Endothelial cell of umbilical vein (primary cell): ENCODE results near the gene CBL. TPM values are rescaled to one million over a fixed set of nuclear protein-coding genes. Genes with fewer than 3 reads are reported as not detected.

Source experiments
- BruUV-seq: library from RNA; stranded (reverse); fragments of 400-500 nt; replicated peaks from 2 replicates; lab custom pipeline; 2021; lab: Mats Ljungman, UMichigan
- CTCF ChIA-PET: fragments of 300-600, 350-600 bp; sonication (Branson Sonifier 250); formaldehyde crosslinking; loops from one replicate; lab custom pipeline; 2021; ENCODE audit warnings: antibody characterized with exemption, inconsistent platforms; lab: Charles Lee
- POLR2A ChIA-PET: fragments of 300-600, 350-600 bp; sonication (Branson Sonifier 250); formaldehyde crosslinking; loops from one replicate; lab custom pipeline; 2021; ENCODE audit warnings: antibody characterized with exemption, inconsistent platforms; lab: Charles Lee
- DNase-seq: peaks from one replicate; pipeline ENCODE4 v3.0.0-alpha.2; 2011; ENCODE audit warnings: low read depth, low spot score
- FAIRE-seq: peaks from 2 replicates; lab custom pipeline; 2011; peaks lifted over from hg19 to GRCh38; lab: Jason Lieb, UNC
- H2AFZ ChIP-seq: 2 replicates; pipeline ENCODE4 v1.6.0; 2012; ENCODE audit warnings: low read depth, low read length, control low read depth, inconsistent platforms
- H3K27ac ChIP-seq: 2 replicates; pipeline ENCODE4 v1.5.1; 2011; ENCODE audit warnings: low read depth, mild to moderate bottlenecking, control low read depth, low read length, moderate library complexity; ENCODE audit not compliant: insufficient read depth
- H3K27me3 ChIP-seq, 2 experiments: 2 replicates each; pipeline versions ENCODE4 v1.6.0 to v1.6.1; 2011; ENCODE audit warnings: low read length in 2 of 2, mixed read lengths in 1 of 2; ENCODE audit not compliant: control insufficient read depth in 2 of 2, insufficient read depth in 2 of 2
- H3K36me3 ChIP-seq, 2 experiments: 2 replicates in 1 of 2; 3 replicates in 1 of 2; pipeline ENCODE4 v1.5.1; 2011; ENCODE audit warnings: low read length in 2 of 2, mild to moderate bottlenecking in 1 of 2, moderate library complexity in 1 of 2; ENCODE audit not compliant: control insufficient read depth in 2 of 2, insufficient read depth in 2 of 2; ENCODE audit errors: extremely low read depth in 1 of 2
- H3K4me1 ChIP-seq: 3 replicates; pipeline ENCODE4 v1.5.1; 2011; ENCODE audit warnings: mild to moderate bottlenecking, low read length; ENCODE audit not compliant: control insufficient read depth, insufficient read depth; ENCODE audit errors: extremely low read depth
- H3K4me2 ChIP-seq: 2 replicates; pipeline ENCODE4 v1.6.1; 2011; ENCODE audit warnings: low read length, control low read depth, mixed read lengths; ENCODE audit not compliant: insufficient read depth
- H3K4me3 ChIP-seq, 3 experiments: fragments of 200-600 bp in 1 of 3; sonication (generic), shearing (Covaris generic) in 1 of 3; replicated peaks in 1 of 3; 2 replicates each; pipeline ENCODE4 v1.5.1; 2011 to 2016; ENCODE audit warnings: control low read depth in 3 of 3, low read length in 3 of 3, mild to moderate bottlenecking in 2 of 3, inconsistent platforms in 1 of 3, low read depth in 1 of 3, moderate library complexity in 1 of 3; ENCODE audit not compliant: insufficient read depth in 1 of 3
- H3K79me2 ChIP-seq: 2 replicates; pipeline ENCODE4 v1.6.0; 2012; ENCODE audit warnings: low read length, inconsistent platforms; ENCODE audit not compliant: control insufficient read depth, insufficient read depth
- H3K9ac ChIP-seq: replicated peaks from 2 replicates; pipeline ENCODE3; 2011; ENCODE audit warnings: low read length, control low read depth; ENCODE audit not compliant: insufficient read depth; ENCODE audit errors: extremely low read depth
- H3K9me1 ChIP-seq: replicated peaks from 3 replicates; pipeline ENCODE4 v1.6.0; 2011; ENCODE audit warnings: mild to moderate bottlenecking, low read length; ENCODE audit not compliant: control insufficient read depth, insufficient read depth; ENCODE audit errors: extremely low read depth
- H3K9me3 ChIP-seq: replicated peaks from 2 replicates; pipeline ENCODE4 v1.5.1; 2012; ENCODE audit warnings: low read length, inconsistent platforms; ENCODE audit not compliant: control insufficient read depth, insufficient read depth
- H4K20me1 ChIP-seq: replicated peaks from 2 replicates; pipeline ENCODE3; 2011; ENCODE audit warnings: mild to moderate bottlenecking, low read length; ENCODE audit not compliant: control insufficient read depth, insufficient read depth; ENCODE audit errors: extremely low read depth
- CTCF ChIP-seq, 2 donors: IDR thresholded peaks; 1 replicate in 1 of 2; 2 replicates in 1 of 2; pipeline ENCODE4 v1.5.1; 2011; ENCODE audit warnings: low read length in 2 of 2, mild to moderate bottlenecking in 2 of 2, moderate library complexity in 2 of 2, control low read depth in 1 of 2, inconsistent platforms in 1 of 2, low read depth in 1 of 2; ENCODE audit not compliant: insufficient read depth in 1 of 2; ENCODE audit errors: extremely low read depth in 1 of 2
- EZH2 ChIP-seq: IDR thresholded peaks from 2 replicates; pipeline ENCODE4 v1.6.1; 2012; ENCODE audit warnings: borderline replicate concordance, low read depth, mild to moderate bottlenecking, moderate library complexity, low read length, inconsistent platforms; ENCODE audit not compliant: severe bottlenecking
- FOS ChIP-seq: IDR thresholded peaks from 2 replicates; pipeline ENCODE4 v1.6.1; 2011; ENCODE audit warnings: mild to moderate bottlenecking, low read length, moderate library complexity, borderline replicate concordance; ENCODE audit not compliant: insufficient read depth
- GATA2 ChIP-seq: IDR thresholded peaks from 2 replicates; pipeline ENCODE4 v1.7.0; 2011; ENCODE audit warnings: low read depth, mild to moderate bottlenecking, moderate library complexity, mixed read lengths, low read length; ENCODE audit not compliant: insufficient read length, insufficient read depth
- JUN ChIP-seq: IDR thresholded peaks from 2 replicates; pipeline ENCODE4 v1.6.1; 2011; ENCODE audit warnings: borderline replicate concordance, low read depth; ENCODE audit not compliant: insufficient read length, insufficient read depth
- MAX ChIP-seq: IDR thresholded peaks from 2 replicates; pipeline ENCODE4 v1.6.1; 2011; ENCODE audit not compliant: insufficient read depth, insufficient read length
- MYC ChIP-seq: IDR thresholded peaks from one replicate; pipeline ENCODE4 v1.6.1; 2011; ENCODE audit warnings: mild to moderate bottlenecking, low read depth, low read length
- POLR2A ChIP-seq: IDR thresholded peaks from 2 replicates; pipeline ENCODE4 v1.6.1; 2012; ENCODE audit warnings: low read depth, mild to moderate bottlenecking, control low read depth, low read length
- POLR2AphosphoS5 ChIP-seq: IDR thresholded peaks from 2 replicates; pipeline ENCODE4 v1.6.1; 2012; ENCODE audit warnings: low read depth, mild to moderate bottlenecking, control low read depth, low read length, moderate library complexity; ENCODE audit not compliant: insufficient read depth
- dilution Hi-C: fragments of 300-500 bp; cut with MboI; formaldehyde crosslinking; loops from one replicate; pipeline ENCODE4 v1.15.0; 2019; ENCODE audit warnings: low sequenced_read_pairs; ENCODE audit not compliant: extremely low pct_ligation_motif_present
- intact Hi-C: fragments of 100-400 bp; cut with micrococcal nuclease; formaldehyde crosslinking; loops from one replicate; pipeline ENCODE4 v1.10.0; 2022
- polyA plus RNA-seq, 4 experiments: library from polyadenylated mRNA; depleted of rRNA in 3 of 4; stranded (reverse) in 3 of 4; unstranded in 1 of 4; fragments of >200 nt; gene quantifications; 2 replicates each; pipeline versions ENCODE4 v1.2.1 to v1.2.3, GENCODE V29; 2011 to 2012; ENCODE audit warnings: missing spikeins in 1 of 4
- total RNA-seq: library from RNA; stranded (reverse); gene quantifications from 2 replicates; pipeline ENCODE4 v1.2.3, GENCODE V29; 2021

The CBL gene
- total and polyA plus RNA-seq, 2 donors (not counting 3 experiments of a cell fraction or from before 2014, with no cell fraction given): 15.5 to 41.5 TPM

GRCh38 chr11:119338965-119339588 is 132.9 kb downstream of the CBL start:
- no peaks in the 10 kb centered on the region for H3K27me3 ChIP-seq
- no peaks in the 10 kb centered on the region for H3K9me3 ChIP-seq
- dilution Hi-C loops: no loop called here
- H3K36me3 ChIP-seq: peaks cover 0 to 2% of the 10 kb centered on the region in 2 experiments
- peaks cover 40% of the 10 kb centered on the region for H3K4me1 ChIP-seq
- POLR2A ChIA-PET: interaction anchor here (0.8 to 2.3 kb wide), 4 partner anchors 22 to 245 kb away, joined by 3 to 18 read pairs (median 14); partner anchors contain the start of gene MCAM
- H3K27ac ChIP-seq: no peak overlapping the region
- FAIRE-seq (peak; percentile 47), DNase-seq (peak; percentile 49)
- no peak overlapping the region for H2AFZ ChIP-seq
- CTCF ChIA-PET: interaction anchor here (0.6 to 6.3 kb wide), 37 partner anchors 12 to 390 kb away, joined by 3 to 301 read pairs (median 6); partner anchors contain the start of genes CBL, CENATAC, DPAGT1 and HINFP
- H3K4me2 ChIP-seq: peak overlapping the region; percentile 64
- peak overlapping the region in 2 of 3 experiments; percentile 41 to 90 for H3K4me3 ChIP-seq
- peak overlapping the region; percentile 75 for H3K9ac ChIP-seq
- TSS peak; percentile 75 for BruUV-seq
- TF ChIP-seq FOS (no peak), MAX (no peak), EZH2 (no peak), MYC (no peak), JUN (no peak), CTCF (IDR thresholded peaks at IDR 0.05; ENCODE audit: extremely low read depth in 1 of 2, insufficient read depth in 1 of 2, low read depth in 1 of 2, low read length in 2 of 2) (no peak), POLR2AphosphoS5 (no peak), GATA2 (no peak), POLR2A (no peak)
- H3K9me1 ChIP-seq: no peaks in the 10 kb centered on the region
- H3K79me2 ChIP-seq: peaks cover 23% of the 10 kb centered on the region
- intact Hi-C loops: loop anchor here (1.0 to 2.0 kb wide), 5 partner anchors 18 to 274 kb away; partner anchors contain the start of gene CBL
- no peaks in the 10 kb centered on the region for H4K20me1 ChIP-seq
